OCI-LY3 (cell line): ENCODE data around the gene IKBKG.

Experiments used
- H2AFZ ChIP-seq: fragments of 200-600, 300-600 bp; shearing (Covaris generic); 2 replicates; pipeline ENCODE4 v1.6.0; 2014; ENCODE audit warnings: antibody characterized with exemption, low read depth, low read length
- H3K27ac ChIP-seq: fragments of 200-600, 300-600 bp; sonication (generic); 2 replicates; pipeline ENCODE4 v1.5.1; 2014; ENCODE audit warnings: mild to moderate bottlenecking, low read length, moderate library complexity, mixed read lengths
- H3K27me3 ChIP-seq: fragments of 200-600, 300-600 bp; sonication (generic); 2 replicates; pipeline ENCODE4 v1.6.1; 2014; ENCODE audit warnings: low read depth, low read length, mixed read lengths
- H3K36me3 ChIP-seq: fragments of 200-600, 300-600 bp; sonication (generic); replicated peaks from 2 replicates; pipeline ENCODE3; 2014; ENCODE audit warnings: low read depth, low read length, mixed read lengths
- H3K4me1 ChIP-seq: fragments of 300-600, 200-600 bp; sonication (generic); 2 replicates; pipeline ENCODE4 v1.6.1; 2014; ENCODE audit warnings: low read length, mixed read lengths
- H3K4me2 ChIP-seq: fragments of 200-600, 300-600 bp; sonication (generic); 2 replicates; pipeline ENCODE4 v1.6.1; 2014; ENCODE audit warnings: low read length, mixed read lengths
- H3K4me3 ChIP-seq: fragments of 300-600, 200-600 bp; sonication (generic); 2 replicates; pipeline ENCODE4 v1.5.1; 2014; ENCODE audit warnings: antibody characterized with exemption, mild to moderate bottlenecking, low read length, moderate library complexity
- H3K79me2 ChIP-seq: fragments of 300-600, 200-600 bp; shearing (Covaris generic); 2 replicates; pipeline ENCODE4 v1.6.1; 2014; ENCODE audit warnings: mild to moderate bottlenecking, low read length, mixed read lengths
- H3K9ac ChIP-seq: fragments of 300-600, 200-600 bp; shearing (Covaris generic); 2 replicates; pipeline ENCODE4 v1.6.0; 2014; ENCODE audit warnings: mild to moderate bottlenecking, low read length, moderate library complexity
- H3K9me3 ChIP-seq: fragments of 200-600, 300-600 bp; shearing (Covaris generic); 2 replicates; pipeline ENCODE4 v1.6.1; 2014; ENCODE audit warnings: low read length, mixed read lengths; ENCODE audit not compliant: insufficient read depth
- H4K20me1 ChIP-seq: fragments of 200-600, 300-600 bp; sonication (generic); 2 replicates; pipeline ENCODE4 v1.6.1; 2016; ENCODE audit warnings: low read length, mixed read lengths; ENCODE audit not compliant: insufficient read depth
- CTCF ChIP-seq: fragments of 200-600, 300-600 bp; sonication (generic); IDR thresholded peaks from 2 replicates; pipeline ENCODE4 v1.5.1; 2014; ENCODE audit warnings: antibody characterized with exemption, low read length, low read depth
- EZH2phosphoT487 ChIP-seq: fragments of 200-600 bp; shearing (Covaris generic); IDR thresholded peaks from 2 replicates; pipeline ENCODE4 v1.6.1; 2018; ENCODE audit warnings: antibody characterized with exemption, mixed run types, low read depth

IKBKG gene

GRCh38 chrX:154540897-154541535 lies 6.4 kb upstream of the IKBKG start:
- H2AFZ ChIP-seq = no peak overlapping the region
- no peaks in the 10 kb centered on the region for H3K27me3 ChIP-seq
- H3K36me3 ChIP-seq = no peaks in the 10 kb centered on the region
- H3K4me2 ChIP-seq = no peak overlapping the region
- H3K27ac ChIP-seq = no peak overlapping the region
- 0 out of 2 replicates have a peak, but pooled peaks cover 2% of the 10 kb centered on the region for H3K4me1 ChIP-seq
- H3K9me3 ChIP-seq = no peaks in the 10 kb centered on the region
- no peak overlapping the region for H3K9ac ChIP-seq
- no peak overlapping the region for H3K4me3 ChIP-seq
- no peaks in the 10 kb centered on the region for H3K79me2 ChIP-seq
- H4K20me1 ChIP-seq = no peaks in the 10 kb centered on the region
- TF ChIP-seq CTCF (no peak), EZH2phosphoT487 (no peak)

DNA sequence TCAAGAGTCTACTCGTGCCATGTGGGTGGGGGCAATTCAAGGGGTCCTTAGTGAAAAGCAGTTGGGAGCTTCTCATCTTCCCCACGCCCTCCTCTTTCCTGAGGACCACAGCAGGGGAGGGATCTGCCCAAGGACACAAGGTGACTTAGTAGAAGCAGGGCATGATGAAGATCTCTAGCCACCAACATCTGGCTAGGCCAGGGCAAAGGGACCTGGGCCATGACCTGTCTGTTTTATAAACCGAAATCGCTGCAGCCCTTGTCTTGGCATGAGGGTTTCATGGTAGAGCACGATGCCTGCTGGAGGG lies 5.9 kb upstream of the IKBKG start:
- Histone ChIP-seq H3K4me3 (no peak overlapping the region), H3K36me3 (no peaks in the 10 kb centered on the region), H3K4me1 (0 out of 2 replicates have a peak, but pooled peaks cover 5% of the 10 kb centered on the region), H3K79me2 (no peaks in the 10 kb centered on the region), H3K27ac (no peak overlapping the region), H3K9me3 (no peaks in the 10 kb centered on the region), H2AFZ (no peak overlapping the region), H3K27me3 (no peaks in the 10 kb centered on the region), H3K9ac (no peak overlapping the region), H3K4me2 (no peak overlapping the region), H4K20me1 (no peaks in the 10 kb centered on the region)
- no peak for TF ChIP-seq CTCF
- no peak for TF ChIP-seq EZH2phosphoT487

DNA sequence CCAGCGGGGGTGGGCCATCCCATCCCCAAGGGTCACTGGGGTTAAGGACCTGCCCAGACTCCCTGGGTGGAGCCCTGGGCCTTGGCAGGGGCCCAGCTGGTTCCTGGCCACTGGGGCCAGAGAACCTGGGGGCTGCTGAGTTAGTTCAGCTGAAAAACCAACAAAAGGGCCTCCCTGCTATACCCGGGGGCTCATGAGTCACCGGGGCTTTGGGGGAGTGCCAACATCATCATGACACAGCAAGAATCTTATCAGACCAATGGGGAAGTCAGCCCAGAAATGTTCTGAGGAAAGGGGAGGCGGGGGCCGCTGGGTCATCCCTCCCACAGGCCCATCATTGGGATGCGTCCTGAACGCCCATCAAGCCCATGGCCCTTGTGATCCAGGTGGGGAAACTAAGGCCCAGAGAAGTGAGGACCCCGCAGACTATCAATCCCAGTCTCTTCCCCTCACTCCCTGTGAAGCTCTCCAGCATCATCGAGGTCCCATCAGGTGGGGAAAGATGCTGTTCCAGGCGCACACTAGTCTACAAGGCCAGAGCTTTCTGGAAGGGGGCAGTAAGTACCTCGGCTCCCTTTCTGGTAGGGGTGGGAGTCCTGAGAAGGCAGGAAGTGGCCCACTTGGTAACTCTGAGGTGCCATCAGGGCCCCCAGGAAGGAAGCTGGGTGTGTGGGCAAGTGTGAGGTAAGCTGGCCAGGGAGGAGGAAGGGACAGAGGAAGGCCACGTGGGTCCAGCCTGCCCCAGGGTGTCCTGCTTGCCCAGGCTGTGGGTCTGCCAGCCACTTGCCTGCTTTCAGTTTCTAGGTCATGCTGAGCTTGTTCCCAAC lies 5.3 kb upstream of the IKBKG start:
- Histone ChIP-seq H3K4me2 (no peak overlapping the region), H2AFZ (no peak overlapping the region), H3K9me3 (no peaks in the 10 kb centered on the region), H3K4me3 (no peak overlapping the region), H4K20me1 (no peaks in the 10 kb centered on the region), H3K27ac (no peak overlapping the region), H3K27me3 (no peaks in the 10 kb centered on the region), H3K9ac (no peak overlapping the region), H3K79me2 (no peaks in the 10 kb centered on the region), H3K36me3 (no peaks in the 10 kb centered on the region), H3K4me1 (0 out of 2 replicates have a peak, but pooled peaks cover 5% of the 10 kb centered on the region)
- no peak for TF ChIP-seq CTCF
- TF ChIP-seq EZH2phosphoT487 = no peak

DNA sequence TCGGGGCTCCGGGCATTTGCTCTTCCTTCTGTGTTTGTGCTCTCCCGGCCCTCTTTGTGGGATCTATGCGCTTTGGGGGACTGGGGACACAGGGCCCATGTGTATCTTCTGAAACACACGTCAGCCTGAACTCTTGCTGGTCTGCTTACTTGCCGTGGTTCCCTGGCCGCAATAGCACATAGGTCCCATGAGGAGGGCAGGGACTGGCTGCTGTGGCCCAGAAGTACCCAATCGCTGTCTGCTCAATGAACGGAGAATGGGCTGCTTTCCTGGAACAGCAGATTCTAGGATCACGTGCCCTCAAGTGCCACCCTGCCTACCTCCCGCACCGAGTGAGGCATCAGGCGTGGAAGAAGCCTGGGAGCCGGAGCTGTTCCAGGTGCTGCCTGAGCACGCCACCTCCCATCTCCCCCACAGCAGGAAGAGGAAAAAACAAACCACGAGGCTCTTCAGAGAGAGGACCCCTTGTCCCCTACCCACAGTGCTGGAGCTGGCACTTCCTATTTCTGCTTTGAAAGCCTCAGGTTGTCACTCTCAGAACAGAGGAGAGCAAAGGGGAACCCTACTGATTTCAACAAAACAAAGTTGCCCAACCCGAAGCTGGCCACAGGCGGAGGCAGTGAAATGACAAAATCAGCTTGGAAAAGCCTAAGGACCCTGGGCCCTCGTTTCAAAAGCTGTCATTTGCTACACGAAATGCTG lies 4.5 kb upstream of the IKBKG start:
- Histone ChIP-seq H3K27me3 (no peaks in the 10 kb centered on the region), H3K9ac (no peak overlapping the region), H3K79me2 (peaks cover 3% of the 10 kb centered on the region), H3K27ac (no peak overlapping the region), H3K4me2 (no peak overlapping the region), H4K20me1 (no peaks in the 10 kb centered on the region), H3K4me3 (no peak overlapping the region), H2AFZ (no peak overlapping the region), H3K9me3 (no peaks in the 10 kb centered on the region), H3K36me3 (no peaks in the 10 kb centered on the region), H3K4me1 (0 out of 2 replicates have a peak, but pooled peaks cover 5% of the 10 kb centered on the region)
- TF ChIP-seq CTCF (no peak), EZH2phosphoT487 (no peak)
